COLO668 (cell line): ENCODE results near the gene LAMC1.
"Not testable (repeated sequence)": the region's sequence is repeated elsewhere in the genome, so short reads cannot be mapped to it uniquely, and the experiment has no call there.

Source experiments
- DNase-seq: peaks from one replicate; lab custom pipeline; 2025; ENCODE audit not compliant: unreplicated experiment; lab: John Stamatoyannopoulos, UW

Gene LAMC1

DNA sequence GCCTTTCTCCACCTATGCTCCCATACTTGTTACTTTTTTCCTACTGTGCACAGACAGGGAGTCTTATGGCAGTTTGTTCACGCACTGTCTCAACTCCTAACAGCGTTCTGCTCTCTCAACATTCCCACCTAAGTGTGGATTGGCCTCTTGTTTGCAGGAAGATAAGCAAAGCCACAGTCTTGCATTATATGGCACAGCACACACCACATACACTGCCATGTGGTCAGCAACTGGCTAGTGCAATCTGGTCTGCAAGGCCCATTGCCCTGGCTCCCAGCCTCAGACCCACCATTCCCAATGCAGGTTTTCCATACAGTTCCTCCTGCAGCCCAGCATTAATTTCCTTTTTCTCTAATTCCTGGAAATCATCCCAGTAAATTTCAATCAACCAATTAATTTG is 124.5 kb downstream of the LAMC1 start:
- no peak for DNase-seq

DNA sequence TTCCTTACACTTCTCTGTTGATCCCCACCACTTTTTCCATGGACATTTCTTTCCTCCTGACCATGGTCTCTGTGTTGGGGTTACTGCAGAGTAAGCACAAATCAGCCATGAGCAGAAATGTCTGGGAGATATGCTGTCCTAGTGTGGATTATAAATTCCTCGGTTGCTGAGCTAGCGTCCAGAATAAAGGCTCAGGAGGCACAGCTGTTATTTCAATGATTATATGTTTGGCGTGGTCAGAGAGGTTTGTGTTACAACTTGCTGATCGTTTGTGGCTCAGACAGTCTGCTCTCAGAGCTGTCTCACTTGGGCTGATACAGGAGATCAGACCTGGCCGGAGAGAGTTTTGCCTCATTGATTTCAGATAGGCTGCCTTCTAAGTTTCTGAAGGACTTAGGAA is 125.4 kb downstream of the LAMC1 start:
- no peak for DNase-seq

DNA sequence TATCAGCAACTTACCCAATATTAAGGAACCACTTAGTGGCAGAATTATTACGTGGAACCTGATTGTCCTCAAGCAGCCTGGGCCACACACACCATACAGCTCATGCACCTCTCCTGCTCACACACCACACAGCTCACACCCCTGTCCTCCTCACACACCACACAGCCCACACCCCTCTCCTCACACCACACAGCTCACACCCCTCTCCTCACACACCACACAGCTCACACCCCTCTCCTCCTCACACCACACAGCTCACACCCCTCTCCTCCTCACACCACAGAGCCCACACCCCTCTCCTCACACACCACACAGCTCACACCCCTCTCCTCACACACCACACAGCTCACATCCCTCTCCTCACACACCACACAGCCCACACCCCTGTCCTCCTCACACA is 126.1 kb downstream of the LAMC1 start:
- DNase-seq, result no peak

DNA sequence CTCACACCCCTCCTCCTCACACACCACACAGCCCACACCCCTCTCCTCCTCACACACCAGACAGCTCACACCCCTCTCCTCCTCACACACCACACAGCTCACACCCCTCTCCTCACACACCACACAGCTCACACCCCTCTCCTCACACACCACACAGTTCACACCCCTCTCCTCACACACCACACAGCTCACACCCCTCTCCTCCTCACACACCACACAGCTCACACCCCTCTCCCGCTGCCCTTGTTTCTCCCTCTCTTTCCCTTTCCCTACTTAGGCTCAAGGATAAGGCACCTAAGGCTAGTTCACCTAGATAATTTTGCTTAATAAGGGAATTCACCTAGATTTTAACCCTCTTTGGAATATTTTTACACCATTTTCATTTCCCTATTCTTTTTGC is 126.8 kb downstream of the LAMC1 start:
- DNase-seq, result not testable (repeated sequence)

DNA sequence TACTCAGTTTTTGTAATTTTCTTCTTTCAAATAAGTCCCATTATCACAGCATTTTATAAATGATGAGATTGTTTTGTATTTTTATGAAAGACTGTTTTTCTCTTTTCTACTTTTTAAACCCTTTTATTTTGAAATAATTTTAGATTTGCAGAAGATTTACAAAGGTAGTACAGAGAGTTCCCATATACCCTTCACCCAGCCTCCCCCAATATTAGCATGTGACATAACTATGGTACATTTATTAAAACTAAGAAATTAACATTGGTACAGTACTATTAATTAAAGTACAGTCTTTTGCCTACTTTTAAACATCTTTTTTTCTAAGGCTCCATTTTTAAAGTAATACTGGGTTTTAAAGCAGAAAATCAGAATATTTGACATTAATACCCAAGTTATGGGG is 127.2 kb downstream of the LAMC1 start:
- no peak for DNase-seq

DNA sequence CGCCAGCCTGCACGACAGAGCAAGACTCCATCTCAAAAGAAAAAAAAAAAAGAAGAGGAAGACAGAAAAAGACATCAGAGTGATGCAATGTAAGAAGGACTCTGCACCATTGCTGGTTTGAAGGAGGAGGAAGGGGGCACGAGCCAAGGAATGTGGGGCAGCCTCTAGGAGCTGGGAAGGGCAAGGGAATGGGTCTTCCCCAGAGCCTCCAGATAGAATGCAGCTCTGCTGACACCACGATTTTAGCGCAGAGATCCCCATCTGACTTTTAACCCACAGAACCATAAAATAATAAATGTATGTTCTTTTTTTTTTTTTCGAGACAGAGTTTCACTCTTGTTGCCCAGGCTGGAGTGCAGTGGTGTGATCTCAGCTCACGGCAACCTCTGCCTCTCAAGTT is 129.0 kb downstream of the LAMC1 start:
- no peak for DNase-seq

DNA sequence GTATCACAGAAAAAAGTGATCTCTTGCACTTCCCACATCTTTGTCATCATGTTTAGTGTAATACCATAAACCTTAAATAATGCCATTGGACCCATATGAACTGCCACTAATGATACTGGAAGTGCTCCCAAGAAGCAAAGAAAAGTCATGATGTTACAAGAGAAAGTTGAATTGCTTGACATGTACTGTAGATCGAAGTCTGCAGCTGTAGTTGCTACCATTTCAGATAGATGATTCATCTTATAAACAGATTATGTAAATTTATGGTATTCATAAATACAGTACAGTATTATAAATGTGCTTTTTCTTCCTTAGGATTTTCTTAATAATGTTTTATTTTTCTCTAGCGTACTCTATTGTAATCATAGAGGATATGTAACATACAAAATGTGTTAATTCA is 132.7 kb downstream of the LAMC1 start:
- no peak for DNase-seq

DNA sequence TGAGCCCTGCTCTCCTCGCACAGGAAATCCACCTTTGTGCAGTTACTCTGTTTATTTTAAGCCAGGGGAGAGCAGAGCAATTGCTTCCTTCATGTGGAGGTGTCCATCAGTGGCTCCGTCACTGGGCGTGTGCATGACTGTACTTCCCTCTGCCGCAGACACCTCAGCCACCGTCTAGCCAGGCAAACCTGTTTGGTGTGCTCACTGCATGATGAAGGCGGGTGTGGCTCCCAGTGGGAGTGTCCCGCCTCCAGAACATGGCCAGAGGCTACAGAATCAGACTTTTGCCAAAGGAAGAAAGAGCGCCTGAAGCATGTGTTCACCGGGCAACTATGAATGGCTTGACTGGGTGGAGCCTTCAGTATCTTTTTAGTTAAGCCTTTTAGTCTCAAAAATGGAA is 136.7 kb downstream of the LAMC1 start:
- DNase-seq, result peak; percentile 75

DNA sequence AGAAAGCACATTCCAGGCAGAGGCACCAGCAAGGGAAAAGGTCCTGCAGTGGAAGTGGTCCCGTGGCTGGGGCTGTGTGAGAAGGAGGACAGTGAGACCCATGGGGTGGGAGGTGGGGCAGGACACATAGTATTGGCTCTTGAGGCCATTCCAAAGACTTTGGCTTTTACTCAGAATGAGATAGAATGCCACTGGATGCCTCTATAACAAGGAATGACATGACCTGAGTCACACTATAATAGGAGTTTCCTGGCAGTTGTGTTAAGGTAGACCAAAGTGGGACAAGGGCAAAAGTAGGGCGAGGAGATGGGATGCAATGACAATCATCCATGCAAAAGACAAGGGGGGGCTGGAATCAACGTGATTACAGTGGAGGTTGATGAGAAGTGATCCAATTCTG is 138.2 kb downstream of the LAMC1 start:
- DNase-seq, result no peak

DNA sequence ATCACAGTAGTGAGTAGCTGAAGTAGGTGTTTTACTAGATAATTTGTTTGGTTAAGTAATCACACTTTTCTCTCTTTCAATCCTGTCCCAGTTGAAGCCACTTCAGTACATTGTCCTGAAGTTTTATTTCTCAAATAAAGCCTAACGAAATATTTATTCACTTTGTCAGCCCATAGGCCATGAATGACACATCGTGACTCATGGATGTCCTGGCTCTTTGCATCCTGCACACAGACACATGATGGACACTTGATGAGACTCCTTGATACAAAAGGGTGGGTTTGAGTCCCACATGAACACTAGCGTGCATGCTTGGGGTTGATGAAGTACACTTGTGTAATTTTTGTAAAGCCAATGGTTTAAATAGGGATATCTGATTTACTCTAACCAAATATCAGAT is 140.1 kb downstream of the LAMC1 start:
- DNase-seq, result no peak

DNA sequence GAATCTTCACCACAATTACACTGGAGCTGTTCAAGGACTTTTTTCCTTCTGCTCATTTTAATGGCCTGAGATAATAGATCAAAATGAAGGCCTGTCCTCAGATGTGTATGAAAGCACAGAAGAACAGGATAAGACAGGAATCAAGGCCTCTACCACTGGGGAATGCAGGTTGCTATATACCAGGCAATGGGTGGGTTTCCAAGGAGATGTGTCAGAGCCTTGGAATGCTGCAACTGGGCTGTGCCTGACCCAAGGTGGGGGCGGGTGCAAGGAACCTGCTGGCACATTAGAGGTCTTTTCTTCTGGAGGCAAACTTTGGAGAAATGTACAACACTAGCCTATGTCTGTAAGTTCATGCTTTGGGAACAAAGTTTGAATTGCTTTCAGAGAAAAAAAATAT is 141.1 kb downstream of the LAMC1 start:
- DNase-seq, result no peak

DNA sequence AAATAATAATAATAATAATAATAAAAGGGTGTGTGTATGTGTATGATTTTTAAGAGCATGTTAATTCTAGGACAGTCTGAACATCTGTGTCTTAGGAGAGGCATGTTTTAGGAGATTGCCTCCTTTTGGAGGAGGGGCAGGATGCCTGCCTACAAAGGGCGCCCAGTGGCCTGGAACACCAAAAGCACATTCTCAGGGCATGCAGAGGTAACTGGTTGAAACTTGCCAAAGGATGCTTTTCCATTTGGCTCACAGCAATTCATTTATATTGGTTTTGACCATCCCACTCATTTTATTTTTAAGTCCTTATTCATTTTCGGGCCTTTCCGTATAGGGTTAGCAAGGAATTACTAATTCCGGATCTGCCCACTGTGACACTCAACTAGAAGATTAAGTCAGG is 141.7 kb downstream of the LAMC1 start:
- no peak for DNase-seq

DNA sequence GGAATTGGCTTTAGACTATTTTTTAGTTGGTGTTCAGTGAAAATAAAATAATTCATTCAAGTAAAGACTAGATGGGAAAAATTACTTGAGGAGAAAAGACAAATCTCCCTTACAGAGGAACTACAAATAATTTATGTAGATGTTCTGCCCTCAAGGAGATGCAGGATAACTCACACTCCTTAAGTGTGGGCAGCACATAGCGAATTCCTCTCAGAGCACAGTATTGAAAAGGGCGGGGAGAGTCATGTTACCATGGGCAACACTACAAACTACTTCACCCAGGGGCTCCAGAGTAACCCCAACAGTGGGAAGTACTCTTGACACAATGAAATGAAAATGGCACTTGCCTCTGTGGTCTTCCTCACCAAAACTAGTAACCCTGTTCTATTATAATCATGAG is 142.2 kb downstream of the LAMC1 start:
- no peak for DNase-seq

DNA sequence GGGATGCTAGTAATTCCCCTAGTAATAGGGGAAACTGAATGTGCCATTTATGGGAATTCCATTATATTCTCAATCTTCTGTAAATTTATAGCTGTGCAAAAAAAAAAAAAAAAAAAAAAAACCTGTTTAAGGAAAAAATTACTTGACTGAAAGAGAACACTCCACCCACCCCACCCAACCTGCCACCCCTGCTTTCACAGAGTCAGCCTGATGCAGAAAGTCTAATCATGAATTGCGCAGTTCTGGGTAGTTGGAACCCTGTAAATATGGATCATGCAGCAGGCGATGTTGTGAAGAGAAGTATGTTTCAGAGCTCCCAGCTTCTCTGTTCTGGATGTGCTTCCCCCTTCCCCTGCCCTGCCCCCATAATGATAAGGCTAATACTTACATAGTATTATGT is 143.2 kb downstream of the LAMC1 start:
- DNase-seq, result no peak

DNA sequence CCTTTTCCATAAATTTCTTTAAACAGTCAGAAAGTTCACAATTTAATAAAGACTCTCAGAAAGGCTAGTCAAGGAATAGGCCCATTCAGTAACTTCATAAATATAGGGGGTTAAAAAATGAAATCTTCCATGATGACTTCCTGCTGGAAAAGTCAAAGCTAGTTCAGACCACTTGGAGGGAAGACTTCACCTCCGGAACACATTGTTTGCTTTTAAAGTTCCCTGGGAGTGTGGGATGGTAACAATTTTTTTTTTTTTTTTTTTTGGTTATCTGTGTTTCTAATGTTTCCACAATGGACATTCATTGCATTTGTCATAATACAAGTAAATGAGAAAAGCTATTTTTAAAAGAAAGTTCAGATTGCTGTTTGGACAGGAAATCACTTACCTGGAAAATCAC is 144.5 kb downstream of the LAMC1 start:
- DNase-seq, result no peak

DNA sequence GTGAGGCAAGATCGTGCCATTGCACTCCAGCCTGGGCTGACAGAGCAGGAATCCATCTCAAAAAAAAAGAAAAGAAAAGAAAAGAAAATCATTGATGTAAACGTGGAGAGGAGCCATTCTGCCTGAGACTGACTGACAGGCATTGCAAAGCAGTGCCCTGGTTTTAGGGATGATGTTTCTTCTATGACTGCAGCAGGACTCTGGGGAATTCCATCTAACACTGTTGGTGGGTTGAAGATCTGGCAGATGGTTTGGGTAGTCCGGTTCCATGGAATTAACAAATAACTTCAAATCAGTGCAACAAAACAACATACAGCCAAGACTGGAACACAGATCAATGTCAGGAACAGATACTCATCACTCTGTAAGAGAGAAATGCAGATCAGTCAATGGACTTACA is 145.1 kb downstream of the LAMC1 start:
- no peak for DNase-seq

DNA sequence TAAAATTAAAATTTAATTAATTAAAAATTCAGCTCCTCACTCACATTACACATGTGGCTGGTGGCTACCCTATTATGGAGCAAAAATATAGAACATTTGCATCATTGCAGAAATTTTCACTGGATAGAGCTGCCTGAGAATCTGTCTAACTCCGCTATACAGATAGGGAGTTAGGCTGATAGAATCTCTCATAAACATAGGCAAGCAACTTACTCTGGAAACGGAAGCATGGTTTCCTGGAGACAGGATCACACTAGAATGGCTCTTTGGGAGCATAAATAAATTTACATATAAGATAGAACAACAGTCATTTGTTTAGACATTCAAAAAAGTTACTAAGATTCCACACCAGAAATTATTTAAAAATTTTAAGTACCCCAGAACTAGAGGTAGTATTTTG is 150.6 kb downstream of the LAMC1 start:
- no peak for DNase-seq

DNA sequence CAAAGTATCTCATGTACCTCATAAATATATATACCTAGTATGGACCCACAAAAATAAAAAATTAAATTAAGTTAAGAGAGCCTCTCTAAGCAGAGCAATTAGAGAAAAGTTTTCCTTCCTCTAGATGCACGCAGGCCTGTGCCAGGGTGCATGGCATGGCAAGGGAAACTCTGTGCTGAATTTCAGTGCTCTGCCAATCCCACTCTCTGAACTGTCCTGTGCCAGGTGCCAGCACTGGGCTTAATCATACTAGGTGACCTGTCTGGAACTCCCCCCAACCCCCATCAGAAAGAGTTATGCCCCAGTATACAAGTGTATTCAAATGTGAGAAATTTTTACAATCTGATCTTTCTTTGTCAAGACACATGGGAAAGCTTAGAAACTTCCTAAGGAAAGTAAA is 152.4 kb downstream of the LAMC1 start:
- no peak for DNase-seq

DNA sequence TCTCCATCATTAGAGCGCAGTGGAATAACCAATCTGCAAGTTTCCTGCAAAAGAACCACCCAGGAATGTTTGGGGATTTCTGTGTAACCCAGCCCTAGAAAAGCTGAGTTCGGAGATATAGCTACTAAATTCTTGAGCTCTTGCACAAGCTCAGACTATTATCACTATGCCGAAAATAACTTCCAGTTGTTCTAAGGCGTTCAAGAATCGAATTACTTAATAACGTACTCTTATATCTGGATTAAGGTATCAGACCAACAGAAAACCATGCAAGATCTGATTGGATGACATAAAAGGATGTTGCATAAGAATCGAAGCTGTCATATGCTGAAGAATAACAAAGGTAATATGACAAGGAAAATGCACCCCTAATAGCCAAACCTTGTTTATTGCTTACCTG is 155.3 kb downstream of the LAMC1 start:
- DNase-seq, result no peak

DNA sequence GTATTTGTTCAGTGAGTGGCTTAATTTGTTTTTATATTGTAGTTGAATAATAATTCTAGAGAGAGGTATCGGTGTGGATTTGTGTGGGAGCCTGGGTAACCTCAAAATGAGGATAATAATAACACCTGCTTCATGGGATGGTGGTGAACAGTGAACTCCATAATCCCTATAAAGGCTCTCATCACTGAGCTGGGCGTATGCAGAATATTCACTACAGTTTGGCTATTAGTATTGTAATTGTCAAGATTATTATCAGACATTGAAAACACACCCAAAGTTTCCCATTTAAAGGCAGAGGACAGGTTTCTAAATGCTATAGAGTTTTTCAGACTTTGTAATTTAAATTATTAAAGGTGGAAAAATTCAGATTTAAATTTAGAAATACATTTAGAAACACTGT is 155.8 kb downstream of the LAMC1 start:
- DNase-seq, result no peak

DNA sequence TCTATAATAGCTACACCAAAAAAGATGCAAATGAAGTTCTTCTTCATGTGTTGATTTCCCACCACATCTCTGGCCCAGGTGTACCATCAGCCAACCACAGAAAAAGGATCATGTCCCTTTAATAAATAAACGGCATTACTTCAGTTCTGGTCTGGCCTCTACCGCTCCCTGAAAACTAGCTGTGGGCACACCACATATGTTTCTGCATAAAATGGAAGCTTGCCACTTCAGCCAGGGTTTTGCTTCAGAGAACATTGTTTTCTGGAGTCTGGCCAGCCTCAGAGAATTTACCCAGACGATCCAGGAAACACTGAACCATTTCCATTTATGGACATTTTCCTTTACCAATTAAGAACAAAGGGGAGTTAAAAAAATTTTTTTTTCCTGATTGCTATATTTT is 157.0 kb downstream of the LAMC1 start:
- no peak for DNase-seq

DNA sequence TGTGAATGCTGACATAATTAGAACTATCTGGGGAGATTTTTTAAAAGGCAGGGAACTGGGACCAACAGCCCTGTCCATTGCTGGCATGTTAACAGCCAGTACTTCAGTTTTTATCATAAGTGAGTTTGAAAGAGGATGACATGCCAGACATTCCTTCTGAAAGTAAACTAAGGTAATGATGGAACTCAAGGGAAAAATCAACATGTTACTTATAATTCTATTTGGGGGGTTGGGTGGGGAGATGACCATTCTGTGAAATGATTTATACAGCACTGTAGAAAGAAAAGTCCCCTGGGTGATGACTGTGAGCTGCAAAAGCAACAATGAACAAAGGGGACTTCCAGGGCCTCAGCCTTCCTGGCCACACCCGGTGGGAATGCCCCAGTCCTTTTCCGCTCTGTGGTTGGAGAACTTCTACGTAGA is 157.4 kb downstream of the LAMC1 start:
- DNase-seq, result peak; percentile 20

DNA sequence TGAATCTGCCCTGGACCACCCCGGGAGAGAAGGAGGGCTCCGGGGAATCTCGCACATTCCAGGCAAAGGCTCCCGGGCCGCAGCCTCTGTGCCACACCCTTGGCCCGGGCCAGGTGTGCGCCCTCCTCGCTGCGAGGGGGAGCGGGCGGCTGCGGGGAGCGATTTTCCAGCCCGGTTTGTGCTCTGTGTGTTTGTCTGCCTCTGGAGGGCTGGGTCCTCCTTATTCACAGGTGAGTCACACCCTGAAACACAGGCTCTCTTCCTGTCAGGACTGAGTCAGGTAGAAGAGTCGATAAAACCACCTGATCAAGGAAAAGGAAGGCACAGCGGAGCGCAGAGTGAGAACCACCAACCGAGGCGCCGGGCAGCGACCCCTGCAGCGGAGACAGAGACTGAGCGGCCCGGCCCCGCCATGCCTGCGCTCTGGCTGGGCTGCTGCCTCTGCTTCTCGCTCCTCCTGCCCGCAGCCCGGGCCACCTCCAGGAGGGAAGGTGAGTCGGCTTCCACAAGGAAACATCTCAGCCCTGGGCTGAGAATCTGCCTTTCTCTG is 162.8 kb downstream of the LAMC1 start, which contains the start of gene LAMC2:
LAMC2 (plus strand) TSS at position 324 of the 550 bp plus-strand sequence; CDS start at position 413, 89 bp downstream.
- peak; percentile 85 for DNase-seq

DNA sequence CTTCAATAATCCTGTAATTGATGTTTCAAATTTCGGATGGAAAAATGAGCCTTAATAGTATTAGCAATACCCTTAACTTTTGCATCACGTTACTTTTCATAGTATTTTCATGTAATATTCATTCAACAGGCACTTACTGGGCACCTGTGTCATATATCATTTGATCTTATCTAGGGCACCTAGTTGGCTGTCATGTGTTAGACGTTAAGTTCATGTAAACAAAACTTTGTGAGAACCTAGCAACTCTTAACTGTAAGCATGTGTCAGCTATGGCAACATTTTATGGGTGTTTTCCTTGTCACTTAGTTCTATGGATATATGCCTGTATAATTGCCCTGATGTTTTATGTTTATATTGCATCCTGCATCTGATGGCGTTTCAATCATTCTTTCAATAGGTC is 163.6 kb downstream of the LAMC1 start:
- DNase-seq, result no peak
